Mesenchymal stem cell (in vitro differentiated cells and primary cell): ENCODE measurements around the gene AHNAK2.
"Not testable (repeated sequence)": the region's sequence is repeated elsewhere in the genome, so short reads cannot be mapped to it uniquely, and the experiment has no call there.

Experiments
- DNase-seq: peaks from one replicate; pipeline ENCODE4 v3.0.0-alpha.2; 2013
- H2AFZ ChIP-seq: one replicate; pipeline ENCODE4 v1.6.1; 2013; ENCODE audit warnings: low read depth, mild to moderate bottlenecking, control low read depth, inconsistent platforms, low read length, moderate library complexity
- H2AK5ac ChIP-seq: 2 replicates; pipeline ENCODE4 v1.6.1; 2013; ENCODE audit warnings: low read length, moderate library complexity, mild to moderate bottlenecking, inconsistent platforms; ENCODE audit not compliant: severe bottlenecking
- H2BK120ac ChIP-seq: one replicate; pipeline ENCODE4 v1.6.1; 2013; ENCODE audit warnings: low read depth, mild to moderate bottlenecking, inconsistent platforms, low read length, moderate library complexity
- H2BK12ac ChIP-seq, 2 experiments: one replicate each; pipeline ENCODE4 v1.6.1; 2013; ENCODE audit warnings: inconsistent platforms in 2 of 2, low read length in 2 of 2, mild to moderate bottlenecking in 2 of 2, moderate library complexity in 2 of 2, control low read depth in 1 of 2
- H2BK15ac ChIP-seq: one replicate; pipeline ENCODE4 v1.6.1; 2013; ENCODE audit warnings: mild to moderate bottlenecking, low read depth, inconsistent platforms; ENCODE audit not compliant: poor library complexity, severe bottlenecking
- H2BK5ac ChIP-seq: 2 replicates; pipeline ENCODE4 v1.6.1; 2013; ENCODE audit warnings: low read depth, mild to moderate bottlenecking, low read length, control low read depth, inconsistent platforms; ENCODE audit not compliant: poor library complexity, severe bottlenecking
- H3K14ac ChIP-seq, 2 experiments: one replicate each; pipeline ENCODE4 v1.6.1; 2013; ENCODE audit warnings: inconsistent platforms in 2 of 2, low read length in 2 of 2, control low read depth in 1 of 2, mild to moderate bottlenecking in 1 of 2, moderate library complexity in 1 of 2
- H3K18ac ChIP-seq, 2 experiments: one replicate each; pipeline ENCODE4 v1.6.1; 2013; ENCODE audit warnings: inconsistent platforms in 2 of 2, low read length in 2 of 2, control low read depth in 1 of 2, low read depth in 1 of 2, mild to moderate bottlenecking in 1 of 2
- H3K23ac ChIP-seq, 2 experiments: one replicate each; pipeline ENCODE4 v1.6.1; 2013; ENCODE audit warnings: inconsistent platforms in 2 of 2, low read length in 2 of 2, mild to moderate bottlenecking in 2 of 2, moderate library complexity in 2 of 2, control low read depth in 1 of 2
- H3K27ac ChIP-seq: 2 replicates; pipeline ENCODE4 v1.5.1; 2013; ENCODE audit warnings: mild to moderate bottlenecking, moderate library complexity, low read length, control low read depth, inconsistent platforms; ENCODE audit not compliant: poor library complexity, severe bottlenecking
- H3K27me3 ChIP-seq, 2 experiments: 2 replicates each; pipeline versions ENCODE4 v1.6.1 to v1.7.0; 2013; ENCODE audit warnings: low read length in 2 of 2, mild to moderate bottlenecking in 2 of 2, moderate library complexity in 2 of 2, control low read depth in 1 of 2, inconsistent platforms in 1 of 2; ENCODE audit not compliant: control insufficient read depth in 1 of 2, insufficient read depth in 1 of 2
- H3K36me3 ChIP-seq, 2 experiments: 2 replicates each; pipeline versions ENCODE4 v1.6.1 to v1.7.0; 2013; ENCODE audit warnings: low read length in 2 of 2, control low read depth in 1 of 2, inconsistent platforms in 1 of 2, low read depth in 1 of 2, mild to moderate bottlenecking in 1 of 2; ENCODE audit not compliant: insufficient read depth in 2 of 2, control insufficient read depth in 1 of 2
- H3K4ac ChIP-seq, 2 experiments: one replicate each; pipeline ENCODE4 v1.6.1; 2013; ENCODE audit warnings: inconsistent platforms in 2 of 2, low read length in 2 of 2, mild to moderate bottlenecking in 2 of 2, moderate library complexity in 2 of 2, control low read depth in 1 of 2, low read depth in 1 of 2
- H3K4me1 ChIP-seq: 2 replicates; pipeline ENCODE4 v1.6.1; 2013; ENCODE audit warnings: low read depth, low read length, control low read depth; ENCODE audit not compliant: control insufficient read depth, insufficient read depth
- H3K4me2 ChIP-seq: 2 replicates; pipeline ENCODE4 v1.6.1; 2013; ENCODE audit warnings: low read length, mild to moderate bottlenecking, inconsistent platforms; ENCODE audit not compliant: poor library complexity, severe bottlenecking
- H3K4me3 ChIP-seq, 2 experiments: 2 replicates each; pipeline versions ENCODE4 v1.5.1 to v1.7.0; 2013; ENCODE audit warnings: low read length in 2 of 2, mild to moderate bottlenecking in 2 of 2, control low read depth in 1 of 2, low read depth in 1 of 2; ENCODE audit not compliant: insufficient read depth in 1 of 2
- H3K79me1 ChIP-seq: replicated peaks from 2 replicates; pipeline ENCODE4 v1.6.1; 2013; ENCODE audit warnings: mild to moderate bottlenecking, control low read depth, low read length, inconsistent platforms; ENCODE audit not compliant: poor library complexity, severe bottlenecking
- H3K9ac ChIP-seq: 2 replicates; pipeline ENCODE4 v1.7.0; 2013; ENCODE audit warnings: mild to moderate bottlenecking, low read length, moderate library complexity
- H3K9me3 ChIP-seq: 2 replicates; pipeline ENCODE4 v1.7.0; 2013; ENCODE audit warnings: mild to moderate bottlenecking, low read length; ENCODE audit not compliant: control insufficient read depth
- H4K8ac ChIP-seq: one replicate; pipeline ENCODE4 v1.6.1; 2013; ENCODE audit warnings: inconsistent platforms, mild to moderate bottlenecking, low read length, moderate library complexity
- H4K91ac ChIP-seq: one replicate; pipeline ENCODE4 v1.6.1; 2013; ENCODE audit warnings: mild to moderate bottlenecking, low read length, inconsistent platforms
- WGBS: methylation state at CpG from one replicate; pipeline ENCODE4 v1.1.7; 2013; ENCODE audit warnings: mixed read lengths; 5-methylcytosine and 5-hydroxymethylcytosine counted together

The AHNAK2 gene

GRCh38 chr14:104919152-104919992 is 58.8 kb downstream of the AHNAK2 start:
- DNase-seq, H2BK15ac ChIP-seq, H3K4me1 ChIP-seq, H2AFZ ChIP-seq, H3K79me1 ChIP-seq, H3K36me3 ChIP-seq, H3K4ac ChIP-seq, H3K9me3 ChIP-seq, H4K91ac ChIP-seq, H2BK5ac ChIP-seq, H2BK12ac ChIP-seq, H3K27ac ChIP-seq, H4K8ac ChIP-seq, H2AK5ac ChIP-seq, H3K4me3 ChIP-seq, H3K18ac ChIP-seq, H3K9ac ChIP-seq, H3K23ac ChIP-seq, H2BK120ac ChIP-seq, H3K14ac ChIP-seq, H3K4me2 ChIP-seq: not testable (repeated sequence)
- peaks cover 6 to 19% of the 10 kb centered on the region in 2 experiments for H3K27me3 ChIP-seq
- WGBS, result 83% methylated on average over 6 of the region's 12 CpGs

GRCh38 chr14:104917993-104918392 is 60.2 kb downstream of the AHNAK2 start:
- Histone ChIP-seq H3K79me1 (no peaks in the 10 kb centered on the region), H3K9me3 (no peaks in the 10 kb centered on the region), H2BK5ac (no peak overlapping the region), H3K14ac (no peak overlapping the region), H4K8ac (no peak overlapping the region), H2BK15ac (no peak overlapping the region), H3K4me3 (no peak overlapping the region), H2BK12ac (no peak overlapping the region), H3K4me1 (no peaks in the 10 kb centered on the region), H2BK120ac (no peak overlapping the region), H3K18ac (no peak overlapping the region), H2AFZ (no peak overlapping the region), H3K36me3 (no peaks in the 10 kb centered on the region), H3K27me3 (peaks cover 6 to 25% of the 10 kb centered on the region in 2 experiments), H2AK5ac (no peak overlapping the region), H3K9ac (no peak overlapping the region), H3K27ac (no peak overlapping the region), H3K23ac (no peak overlapping the region), H3K4ac (no peak overlapping the region), H4K91ac (no peak overlapping the region), H3K4me2 (no peak overlapping the region)
- WGBS, result 66% methylated on average over 4 of the region's 4 CpGs
- DNase-seq, result no peak

- H3K4me3 ChIP-seq, result no peak overlapping the region
- 89% methylated on average over 8 of the region's 9 CpGs for WGBS
These were observed 61.1 kb downstream of the AHNAK2 start for GRCh38 chr14:104917116-104917515.

GRCh38 chr14:104913435-104913834 is 64.7 kb downstream of the AHNAK2 start:
- Histone ChIP-seq H3K4ac (no peak overlapping the region), H3K36me3 (no peaks in the 10 kb centered on the region), H3K9ac (no peak overlapping the region), H3K9me3 (peaks cover 14% of the 10 kb centered on the region), H3K23ac (no peak overlapping the region), H3K4me1 (peaks cover 1% of the 10 kb centered on the region), H3K27ac (no peak overlapping the region), H2AK5ac (no peak overlapping the region), H3K18ac (no peak overlapping the region), H2BK120ac (no peak overlapping the region), H4K8ac (no peak overlapping the region), H2BK5ac (no peak overlapping the region), H3K27me3 (peaks cover 6 to 34% of the 10 kb centered on the region in 2 experiments), H2BK15ac (no peak overlapping the region), H2AFZ (no peak overlapping the region), H4K91ac (no peak overlapping the region), H3K79me1 (no peaks in the 10 kb centered on the region), H2BK12ac (no peak overlapping the region), H3K4me3 (no peak overlapping the region), H3K14ac (no peak overlapping the region), H3K4me2 (no peak overlapping the region)
- no peak for DNase-seq
- 93% methylated on average over 7 of the region's 7 CpGs for WGBS

More at GRCh38 chr14:104917116-104917515, 61.1 kb downstream of the AHNAK2 start:
- H2BK15ac ChIP-seq, result no peak overlapping the region
- no peak overlapping the region for H3K23ac ChIP-seq
- H4K91ac ChIP-seq, result no peak overlapping the region
- peaks cover 6 to 25% of the 10 kb centered on the region in 2 experiments for H3K27me3 ChIP-seq
- no peaks in the 10 kb centered on the region for H3K79me1 ChIP-seq
- no peak overlapping the region for H3K4ac ChIP-seq
- DNase-seq, result no peak
- H3K27ac ChIP-seq, result no peak overlapping the region
- peaks cover 2% of the 10 kb centered on the region for H3K9me3 ChIP-seq
- no peak overlapping the region for H2AK5ac ChIP-seq
- no peak overlapping the region for H3K4me2 ChIP-seq
- no peaks in the 10 kb centered on the region for H3K36me3 ChIP-seq
- H3K18ac ChIP-seq, result no peak overlapping the region
- no peak overlapping the region for H2AFZ ChIP-seq
- H3K14ac ChIP-seq, result no peak overlapping the region
- H3K9ac ChIP-seq, result no peak overlapping the region
- no peak overlapping the region for H2BK12ac ChIP-seq
- H2BK120ac ChIP-seq, result no peak overlapping the region
- H2BK5ac ChIP-seq, result no peak overlapping the region
- no peak overlapping the region for H4K8ac ChIP-seq
- no peaks in the 10 kb centered on the region for H3K4me1 ChIP-seq
